Calu3 (cell line): ENCODE data around the gene KATNAL2. TPM values are rescaled to one million over a fixed set of nuclear protein-coding genes. Genes with fewer than 3 reads are reported as not detected.
A peak's percentile ranks its signal among the peaks of the same experiment; 100 is the strongest.

ENCODE experiments used
- BruUV-seq: library from RNA; stranded (reverse); fragments of 400-500 nt; replicated peaks from 2 replicates; lab custom pipeline; 2021; lab: Mats Ljungman, UMichigan
- CTCF ChIA-PET: fragments of 300-600 bp; sonication (Branson Sonifier 250); formaldehyde crosslinking; loops from one replicate; lab custom pipeline; 2022; ENCODE audit warnings: antibody characterized with exemption; lab: Charles Lee
- DNase-seq: peaks from one replicate; pipeline ENCODE4 v3.0.0; 2022
- H3K27ac Mint-ChIP-seq: one replicate; pipeline ENCODE4 v1.8.0; 2022; ENCODE audit warnings: mixed read lengths; ENCODE audit not compliant: unreplicated experiment
- H3K27me3 Mint-ChIP-seq: one replicate; pipeline ENCODE4 v1.8.0; 2022; ENCODE audit warnings: mixed read lengths; ENCODE audit not compliant: unreplicated experiment
- H3K36me3 Mint-ChIP-seq: one replicate; pipeline ENCODE4 v1.8.0; 2022; ENCODE audit warnings: mild to moderate bottlenecking, moderate library complexity, mixed read lengths; ENCODE audit not compliant: insufficient read depth, unreplicated experiment
- H3K4me1 Mint-ChIP-seq: one replicate; pipeline ENCODE4 v1.8.0; 2022; ENCODE audit warnings: mild to moderate bottlenecking, low read depth, mixed read lengths; ENCODE audit not compliant: unreplicated experiment
- H3K4me3 Mint-ChIP-seq: one replicate; pipeline ENCODE4 v1.8.0; 2022; ENCODE audit warnings: mild to moderate bottlenecking, low read depth, moderate library complexity, mixed read lengths; ENCODE audit not compliant: unreplicated experiment
- H3K9me3 Mint-ChIP-seq: one replicate; pipeline ENCODE4 v1.8.0; 2022; ENCODE audit warnings: low read depth, mixed read lengths; ENCODE audit not compliant: unreplicated experiment
- CTCF ChIP-seq: fragments of 200-600 bp; IDR thresholded peaks from one replicate; pipeline ENCODE4 v1.8.0; 2022; ENCODE audit warnings: antibody characterized with exemption; ENCODE audit not compliant: unreplicated experiment
- intact Hi-C: fragments of 100-400 bp; cut with micrococcal nuclease; formaldehyde crosslinking; loops from one replicate; pipeline ENCODE4 v1.10.0; 2022; ENCODE audit not compliant: unreplicated experiment
- total RNA-seq: library from RNA; stranded (reverse); gene quantifications from 2 replicates; pipeline ENCODE4 v1.2.3, GENCODE V29; 2022

Gene KATNAL2
- total RNA-seq, 1 experiment from 2014 or later, result 5.7 TPM

- no TSS peak for BruUV-seq
- CTCF ChIA-PET, result interaction anchor here (0.6 to 1.2 kb wide), 2 partner anchors 12 to 154 kb away, joined by 3 read pairs; no protein-coding TSS in a partner anchor
- Mint-ChIP-seq H3K9me3 (no peaks in the 10 kb centered on the region), H3K27ac (no peak overlapping the region), H3K27me3 (peaks cover 37% of the 10 kb centered on the region), H3K4me3 (no peak overlapping the region), H3K36me3 (no peaks in the 10 kb centered on the region), H3K4me1 (peaks cover 8% of the 10 kb centered on the region)
- TF ChIP-seq CTCF, result peak; percentile 62
- intact Hi-C loops, result loop anchor here (1.0 to 2.0 kb wide), 3 partner anchors 154 to 706 kb away; no protein-coding TSS in a partner anchor
- DNase-seq, result peak; percentile 32
Observed at GRCh38 chr18:47050468-47050867, 133.1 kb downstream of the KATNAL2 start.

GRCh38 chr18:47054369-47054768, 137.0 kb downstream of the KATNAL2 start:
- no TSS peak for BruUV-seq
- intact Hi-C loops, result no loop called here
- DNase-seq, result no peak
- CTCF ChIA-PET, result no interaction called here
- Mint-ChIP-seq H3K4me1 (peaks cover 8% of the 10 kb centered on the region), H3K4me3 (no peak overlapping the region), H3K36me3 (no peaks in the 10 kb centered on the region), H3K27ac (no peak overlapping the region), H3K9me3 (no peaks in the 10 kb centered on the region), H3K27me3 (peaks cover 24% of the 10 kb centered on the region)
- no peak for TF ChIP-seq CTCF

GRCh38 chr18:47062471-47062870, 145.1 kb downstream of the KATNAL2 start:
- no peak for TF ChIP-seq CTCF
- BruUV-seq, result no TSS peak
- no peaks in the 10 kb centered on the region for H3K9me3 Mint-ChIP-seq
- no peak overlapping the region for H3K4me3 Mint-ChIP-seq
- H3K4me1 Mint-ChIP-seq, result no peaks in the 10 kb centered on the region
- no peaks in the 10 kb centered on the region for H3K36me3 Mint-ChIP-seq
- intact Hi-C loops, result no loop called here
- H3K27me3 Mint-ChIP-seq, result no peaks in the 10 kb centered on the region
- CTCF ChIA-PET, result interaction anchor here (0.8 kb wide), 1 partner anchor 12 kb away, joined by 3 read pairs; no protein-coding TSS in a partner anchor
- H3K27ac Mint-ChIP-seq, result no peak overlapping the region
- DNase-seq, result no peak

- H3K36me3 Mint-ChIP-seq, result no peaks in the 10 kb centered on the region
- H3K27me3 Mint-ChIP-seq, result no peaks in the 10 kb centered on the region
- CTCF ChIA-PET, result interaction anchor here (1.0 kb wide), 1 partner anchor 10 kb away, joined by 3 read pairs; no protein-coding TSS in a partner anchor
- H3K4me3 Mint-ChIP-seq, result no peak overlapping the region
- no peak for TF ChIP-seq CTCF
- H3K9me3 Mint-ChIP-seq, result no peaks in the 10 kb centered on the region
- no peaks in the 10 kb centered on the region for H3K4me1 Mint-ChIP-seq
- DNase-seq, result no peak
- H3K27ac Mint-ChIP-seq, result no peak overlapping the region
- intact Hi-C loops, result no loop called here
- no TSS peak for BruUV-seq
Observed at GRCh38 chr18:47063096-47063495, 145.7 kb downstream of the KATNAL2 start.
